Suprapubic skin (tissue), 3 donors: Measurements from ENCODE around the gene CD300A.

Experiments
- CTCF ChIP-seq, 2 donors: fragments of 200-600 bp in 1 of 2; fragments of 450-650 bp in 1 of 2; sonication (generic) in 1 of 2; IDR thresholded peaks; one replicate each; pipeline ENCODE4 v1.5.1; 2016 to 2019; ENCODE audit warnings: antibody characterized with exemption in 2 of 2, mild to moderate bottlenecking in 1 of 2, moderate library complexity in 1 of 2
- EP300 ChIP-seq: sonication (generic); formaldehyde crosslinking; IDR thresholded peaks from one replicate; pipeline ENCODE4 v1.6.1; 2017; ENCODE audit warnings: antibody characterized with exemption
- POLR2A ChIP-seq, 2 donors: fragments of 450-650 bp; IDR thresholded peaks; one replicate each; pipeline ENCODE4 v1.6.1; 2017; ENCODE audit warnings: antibody characterized with exemption in 2 of 2, mild to moderate bottlenecking in 2 of 2, moderate library complexity in 2 of 2

GRCh38 chr17:74531231-74531761 is 64.9 kb downstream of the CD300A start, which contains the start of gene CD300LB:
- no peak for TF ChIP-seq EP300
- no peak for TF ChIP-seq CTCF (IDR thresholded peaks at IDR 0.05)
- TF ChIP-seq POLR2A (IDR thresholded peaks at IDR 0.05): no peak
